ENCODE results near the gene ADA.

Gene ADA

DNA sequence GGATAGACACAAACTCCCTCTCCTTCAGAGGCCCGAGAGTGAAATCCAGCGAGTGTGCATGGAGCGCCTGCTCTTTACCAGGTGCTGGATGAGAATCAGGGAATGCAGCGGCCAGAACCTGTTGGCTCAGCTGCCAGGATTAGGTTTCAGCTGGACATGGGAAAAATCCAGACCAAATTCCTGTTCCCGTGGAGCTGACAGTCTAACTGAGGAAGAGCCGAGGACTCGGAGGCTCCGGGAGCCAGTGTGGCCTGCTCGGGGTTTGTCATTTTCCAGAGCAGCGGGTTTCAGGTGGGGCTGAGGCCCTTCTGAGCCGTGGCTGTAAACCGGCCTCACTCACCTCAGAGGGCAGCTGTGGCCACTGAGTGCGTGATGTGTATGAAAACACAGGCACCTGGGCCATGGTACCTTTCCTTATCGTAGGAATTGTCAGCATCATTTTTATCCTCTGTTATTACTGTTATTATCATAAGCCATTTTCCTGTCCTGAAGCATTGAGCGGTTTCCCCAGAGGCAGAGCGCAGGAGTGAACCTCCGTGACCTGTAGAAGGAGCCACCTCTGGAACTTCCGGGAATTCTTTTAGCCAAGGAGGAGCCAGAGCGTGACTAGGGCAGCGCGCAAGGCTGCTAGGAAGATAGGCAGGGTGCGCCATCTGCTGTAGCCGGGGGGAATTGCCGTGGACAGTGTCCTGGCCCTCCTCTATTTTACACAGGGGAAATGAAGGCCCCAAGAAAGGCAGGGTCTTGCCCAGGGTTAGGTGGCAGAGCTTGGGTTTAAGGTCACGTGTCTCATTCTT lies 41.8 kb downstream of the ADA start:
- Histone ChIP-seq H3K27me3 (replicated peaks; ENCODE audit: control insufficient read depth, insufficient read depth, low read length) (no peaks in the 10 kb centered on the region), H3K4me3 (ENCODE audit: low read length) (peak overlapping the region; percentile 43), H3K9me3 (ENCODE audit: control insufficient read depth, low read length) (no peaks in the 10 kb centered on the region), H3K9ac (ENCODE audit: low read length) (peak overlapping the region; percentile 72), H3K4me1 (ENCODE audit: control insufficient read depth, insufficient read depth, low read length) (peaks cover 44% of the 10 kb centered on the region), H3K36me3 (ENCODE audit: control insufficient read depth, insufficient read depth, low read length, severe bottlenecking) (peaks cover 13% of the 10 kb centered on the region)
- DNase-seq (ENCODE audit: low read depth): peak; percentile 96

DNA sequence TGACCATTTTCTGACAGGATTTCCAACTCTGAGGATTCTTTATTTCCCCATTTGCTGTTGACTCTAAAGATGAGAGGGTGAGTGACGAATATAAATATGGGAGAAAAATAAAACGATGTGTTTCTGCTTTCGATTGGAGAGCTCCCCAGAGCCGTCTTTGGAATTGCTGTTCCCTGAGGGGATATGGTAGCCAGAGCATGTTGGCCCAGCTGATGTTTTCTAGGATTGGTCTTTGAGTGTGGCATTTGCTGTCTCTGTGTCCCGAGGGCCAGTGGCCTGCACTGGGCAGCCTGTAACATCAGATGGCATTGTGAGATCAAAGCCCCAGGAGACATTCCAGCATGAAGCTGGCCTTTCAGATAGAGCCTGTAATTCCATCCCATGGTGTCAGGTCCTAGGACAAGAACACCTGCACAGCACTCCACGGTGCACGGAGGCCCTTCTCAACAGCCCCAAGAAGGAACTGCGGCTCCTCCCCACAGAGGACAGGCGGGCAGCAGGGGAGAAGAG lies 42.4 kb downstream of the ADA start:
- Histone ChIP-seq H3K4me3 (ENCODE audit: low read length) (no peak overlapping the region), H3K4me1 (ENCODE audit: control insufficient read depth, insufficient read depth, low read length) (peaks cover 49% of the 10 kb centered on the region), H3K27me3 (replicated peaks; ENCODE audit: control insufficient read depth, insufficient read depth, low read length) (no peaks in the 10 kb centered on the region), H3K9me3 (ENCODE audit: control insufficient read depth, low read length) (no peaks in the 10 kb centered on the region), H3K36me3 (ENCODE audit: control insufficient read depth, insufficient read depth, low read length, severe bottlenecking) (peaks cover 8% of the 10 kb centered on the region), H3K9ac (ENCODE audit: low read length) (peak overlapping the region; percentile 72)
- no peak for DNase-seq (ENCODE audit: low read depth)

- Histone ChIP-seq H3K27me3 (replicated peaks; ENCODE audit: control insufficient read depth, insufficient read depth, low read length) (no peaks in the 10 kb centered on the region), H3K4me1 (ENCODE audit: control insufficient read depth, insufficient read depth, low read length) (peaks cover 42% of the 10 kb centered on the region), H3K9ac (ENCODE audit: low read length) (no peak overlapping the region), H3K4me3 (ENCODE audit: low read length) (no peak overlapping the region), H3K36me3 (ENCODE audit: control insufficient read depth, insufficient read depth, low read length, severe bottlenecking) (peaks cover 3% of the 10 kb centered on the region), H3K9me3 (ENCODE audit: control insufficient read depth, low read length) (no peaks in the 10 kb centered on the region)
- no peak for DNase-seq (ENCODE audit: low read depth)
These were observed 44.6 kb downstream of the ADA start for GRCh38 chr20:44606725-44607441.

- no peak for DNase-seq (ENCODE audit: low read depth)
- peaks cover 48% of the 10 kb centered on the region for H3K4me1 ChIP-seq (ENCODE audit: control insufficient read depth, insufficient read depth, low read length)
- H3K36me3 ChIP-seq (ENCODE audit: control insufficient read depth, insufficient read depth, low read length, severe bottlenecking): peaks cover 6% of the 10 kb centered on the region
- H3K9ac ChIP-seq (ENCODE audit: low read length): no peak overlapping the region
- no peaks in the 10 kb centered on the region for H3K9me3 ChIP-seq (ENCODE audit: control insufficient read depth, low read length)
- H3K27me3 ChIP-seq (replicated peaks; ENCODE audit: control insufficient read depth, insufficient read depth, low read length): no peaks in the 10 kb centered on the region
- no peak overlapping the region for H3K4me3 ChIP-seq (ENCODE audit: low read length)
These were observed 48.2 kb downstream of the ADA start for GRCh38 chr20:44603327-44603726.

DNA sequence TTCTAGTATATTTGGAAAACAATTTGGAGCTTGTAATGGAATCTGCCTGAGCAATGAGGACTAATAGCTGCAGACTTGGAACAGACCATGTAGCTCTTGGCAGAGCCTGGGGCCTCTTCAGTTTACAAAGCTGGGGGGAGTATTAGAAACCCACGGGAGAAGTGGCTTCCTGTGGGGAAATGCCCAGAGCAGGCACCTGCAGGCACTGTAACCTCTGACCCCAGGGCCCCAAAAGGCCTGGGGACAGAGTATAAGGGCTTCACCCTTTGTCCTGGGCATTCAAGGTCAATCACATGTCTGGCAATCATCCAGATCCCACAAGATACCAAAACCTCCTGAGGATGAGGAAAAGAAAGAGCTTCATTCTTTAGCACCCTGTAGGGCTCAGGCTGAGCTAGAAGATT lies 49.7 kb downstream of the ADA start:
- H3K27me3 ChIP-seq (replicated peaks; ENCODE audit: control insufficient read depth, insufficient read depth, low read length): no peaks in the 10 kb centered on the region
- H3K9me3 ChIP-seq (ENCODE audit: control insufficient read depth, low read length): no peaks in the 10 kb centered on the region
- DNase-seq (ENCODE audit: low read depth): peak; percentile 86
- H3K9ac ChIP-seq (ENCODE audit: low read length): peak overlapping the region; percentile 61
- peak overlapping the region; percentile 35 for H3K4me3 ChIP-seq (ENCODE audit: low read length)
- H3K4me1 ChIP-seq (ENCODE audit: control insufficient read depth, insufficient read depth, low read length): peaks cover 60% of the 10 kb centered on the region
- H3K36me3 ChIP-seq (ENCODE audit: control insufficient read depth, insufficient read depth, low read length, severe bottlenecking): peaks cover 6% of the 10 kb centered on the region

GRCh38 chr20:44601236-44601671 lies 50.2 kb downstream of the ADA start:
- DNase-seq (ENCODE audit: low read depth): no peak
- Histone ChIP-seq H3K36me3 (ENCODE audit: control insufficient read depth, insufficient read depth, low read length, severe bottlenecking) (peaks cover 6% of the 10 kb centered on the region), H3K9me3 (ENCODE audit: control insufficient read depth, low read length) (no peaks in the 10 kb centered on the region), H3K9ac (ENCODE audit: low read length) (peak overlapping the region; percentile 61), H3K27me3 (replicated peaks; ENCODE audit: control insufficient read depth, insufficient read depth, low read length) (no peaks in the 10 kb centered on the region), H3K4me3 (ENCODE audit: low read length) (peak overlapping the region; percentile 8), H3K4me1 (ENCODE audit: control insufficient read depth, insufficient read depth, low read length) (peaks cover 60% of the 10 kb centered on the region)

DNA sequence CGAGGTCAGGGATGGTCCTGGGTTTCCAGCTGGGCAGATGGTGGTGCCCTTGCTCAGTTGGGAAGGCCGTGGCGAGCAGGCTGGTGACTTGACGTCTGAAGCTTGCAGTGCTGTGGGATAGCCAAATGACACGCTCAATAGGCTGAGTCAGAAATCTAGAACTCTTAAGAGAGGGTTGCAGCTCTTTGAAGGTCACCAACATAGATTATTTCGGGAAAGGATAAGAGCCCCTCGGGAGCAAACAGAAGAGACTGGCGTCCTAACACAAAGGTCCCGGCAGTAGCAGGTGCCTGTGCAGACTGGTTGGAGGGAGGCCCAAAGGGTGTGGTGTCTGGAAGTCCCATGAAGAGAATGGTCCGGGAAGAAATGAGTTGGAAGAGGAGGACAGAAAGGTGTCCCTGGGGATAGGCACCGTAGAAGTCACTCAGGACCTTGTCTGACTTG lies 50.7 kb downstream of the ADA start:
- Histone ChIP-seq H3K9me3 (ENCODE audit: control insufficient read depth, low read length) (no peaks in the 10 kb centered on the region), H3K9ac (ENCODE audit: low read length) (peak overlapping the region; percentile 61), H3K4me3 (ENCODE audit: low read length) (peak overlapping the region; percentile 8), H3K27me3 (replicated peaks; ENCODE audit: control insufficient read depth, insufficient read depth, low read length) (no peaks in the 10 kb centered on the region), H3K4me1 (ENCODE audit: control insufficient read depth, insufficient read depth, low read length) (peaks cover 60% of the 10 kb centered on the region), H3K36me3 (ENCODE audit: control insufficient read depth, insufficient read depth, low read length, severe bottlenecking) (peaks cover 6% of the 10 kb centered on the region)
- DNase-seq (ENCODE audit: low read depth): no peak

DNA sequence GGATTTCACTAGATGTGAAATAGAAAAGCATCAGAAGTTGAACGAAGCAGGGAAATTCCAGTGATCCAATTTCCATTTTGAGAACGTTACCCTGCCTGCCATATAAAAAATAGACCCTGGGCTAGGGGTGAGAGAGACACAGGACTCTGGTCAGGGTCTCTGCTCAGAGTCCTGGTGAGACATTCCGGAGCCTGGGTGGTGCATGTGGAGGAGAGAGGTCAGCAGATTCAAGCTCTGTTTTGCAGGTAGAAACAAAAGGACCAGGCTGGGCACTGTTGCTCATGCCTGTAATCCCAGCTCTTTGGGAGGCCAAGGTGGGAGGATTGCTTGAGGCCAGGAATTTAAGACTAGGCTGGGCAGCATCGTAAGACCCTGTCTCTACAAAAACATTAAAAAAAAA lies 51.2 kb downstream of the ADA start:
- Histone ChIP-seq H3K9me3 (ENCODE audit: control insufficient read depth, low read length) (no peaks in the 10 kb centered on the region), H3K4me3 (ENCODE audit: low read length) (peak overlapping the region; percentile 2), H3K9ac (ENCODE audit: low read length) (no peak overlapping the region), H3K36me3 (ENCODE audit: control insufficient read depth, insufficient read depth, low read length, severe bottlenecking) (peaks cover 6% of the 10 kb centered on the region), H3K27me3 (replicated peaks; ENCODE audit: control insufficient read depth, insufficient read depth, low read length) (no peaks in the 10 kb centered on the region), H3K4me1 (ENCODE audit: control insufficient read depth, insufficient read depth, low read length) (peaks cover 60% of the 10 kb centered on the region)
- DNase-seq (ENCODE audit: low read depth): no peak

GRCh38 chr20:44599715-44600114 lies 51.8 kb downstream of the ADA start:
- H3K36me3 ChIP-seq (ENCODE audit: control insufficient read depth, insufficient read depth, low read length, severe bottlenecking): peaks cover 6% of the 10 kb centered on the region
- no peaks in the 10 kb centered on the region for H3K27me3 ChIP-seq (replicated peaks; ENCODE audit: control insufficient read depth, insufficient read depth, low read length)
- peaks cover 62% of the 10 kb centered on the region for H3K4me1 ChIP-seq (ENCODE audit: control insufficient read depth, insufficient read depth, low read length)
- no peaks in the 10 kb centered on the region for H3K9me3 ChIP-seq (ENCODE audit: control insufficient read depth, low read length)
- DNase-seq (ENCODE audit: low read depth): no peak
- H3K4me3 ChIP-seq (ENCODE audit: low read length): no peak overlapping the region
- H3K9ac ChIP-seq (ENCODE audit: low read length): no peak overlapping the region

GRCh38 chr20:44598423-44599305 lies 52.8 kb downstream of the ADA start:
- H3K36me3 ChIP-seq (ENCODE audit: control insufficient read depth, insufficient read depth, low read length, severe bottlenecking): peaks cover 6% of the 10 kb centered on the region
- no peaks in the 10 kb centered on the region for H3K27me3 ChIP-seq (replicated peaks; ENCODE audit: control insufficient read depth, insufficient read depth, low read length)
- no peak for DNase-seq (ENCODE audit: low read depth)
- peak overlapping the region; percentile 38 for H3K9ac ChIP-seq (ENCODE audit: low read length)
- no peak overlapping the region for H3K4me3 ChIP-seq (ENCODE audit: low read length)
- H3K9me3 ChIP-seq (ENCODE audit: control insufficient read depth, low read length): no peaks in the 10 kb centered on the region
- peaks cover 67% of the 10 kb centered on the region for H3K4me1 ChIP-seq (ENCODE audit: control insufficient read depth, insufficient read depth, low read length)
